ENCODE measurements around the gene MED7. TPM values are rescaled to one million over a fixed set of nuclear protein-coding genes. Genes with fewer than 3 reads are reported as not detected.

The MED7 gene
- total and polyA plus RNA-seq, 9 of the 15 experiments (the other 6 are each of a cell fraction or from before 2014, with no cell fraction given) = 4.5 to 38.7 (median 12.2) TPM

GRCh38 chr5:157189223-157189622, 46.6 kb upstream of the MED7 start (continued):
- no peak for TF ChIP-seq REST (IDR thresholded peaks at IDR 0.05; ENCODE audit: borderline replicate concordance)
- TF ChIP-seq REST (CRISPR knock-in tag; IDR thresholded peaks at IDR 0.05; ENCODE audit: low read depth) = no peak
- no peak for TF ChIP-seq ATF7 (IDR thresholded peaks at IDR 0.05)
- no peak for TF ChIP-seq PHF20 (IDR thresholded peaks at IDR 0.05; ENCODE audit: partially characterized antibody)
- TF ChIP-seq SRSF9 (IDR thresholded peaks at IDR 0.05; ENCODE audit: borderline replicate concordance, low read depth, low read length) = no peak
- TF ChIP-seq ZNF592 (IDR thresholded peaks at IDR 0.05) = no peak
- TF ChIP-seq E4F1 (CRISPR knock-in tag; IDR thresholded peaks at IDR 0.05; ENCODE audit: borderline replicate concordance) = no peak
- TF ChIP-seq ZSCAN32 (CRISPR knock-in tag; IDR thresholded peaks at IDR 0.05) = no peak
